ENCODE measurements around the gene DNAH14. TPM values are rescaled to one million over a fixed set of nuclear protein-coding genes. Genes with fewer than 3 reads are reported as not detected.

Gene DNAH14
- total and polyA plus RNA-seq, 9 of the 15 experiments (the other 6 are each of a cell fraction or from before 2014, with no cell fraction given), result 58.4 to 142 (median 98.4) TPM

DNA sequence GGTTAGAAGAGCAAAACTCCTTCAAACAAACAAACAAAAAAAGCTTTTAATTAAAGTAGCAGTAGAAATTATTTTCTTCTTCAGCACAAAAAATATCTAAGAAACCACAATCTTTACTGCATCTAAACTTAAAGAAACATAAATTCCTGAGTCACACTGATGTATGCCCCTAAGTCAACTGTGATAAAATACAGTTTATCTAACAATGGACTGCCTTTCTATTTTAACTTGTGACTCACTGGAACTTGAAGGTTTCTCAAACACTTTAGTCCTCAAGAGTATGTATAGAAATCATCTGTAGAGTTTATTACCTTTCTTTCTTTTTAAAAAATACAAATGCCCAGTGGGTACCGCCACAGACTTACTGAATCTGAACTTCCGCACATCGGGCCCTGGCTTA is 412.2 kb downstream of the DNAH14 start:
- WGBS (ENCODE audit: insufficient coverage, low coverage, missing lambda C conversion rate), result 17% methylated on average over 3 of the region's 3 CpGs
- BruUV-seq (replicated peaks), result no TSS peak
- Histone ChIP-seq H3K4me2 (ENCODE audit: insufficient read depth, low read length) (no peak overlapping the region), H3K27ac (ENCODE audit: extremely low read depth, low read depth, low read length) (no peak overlapping the region), H3K4me1 (replicated peaks in 1 of 2; ENCODE audit: control insufficient read depth in 2 of 2, insufficient read depth in 2 of 2, low read length in 2 of 2) (no peaks in the 10 kb centered on the region), H3K36me3 (ENCODE audit: control insufficient read depth, insufficient read depth, low read length) (no peaks in the 10 kb centered on the region), H2AFZ (ENCODE audit: low read depth, low read length) (no peak overlapping the region), H4K20me1 (replicated peaks; ENCODE audit: control insufficient read depth, insufficient read depth, low read length) (no peaks in the 10 kb centered on the region), H3K79me2 (ENCODE audit: control insufficient read depth, insufficient read depth, low read length) (no peaks in the 10 kb centered on the region), H3K9me1 (ENCODE audit: control insufficient read depth, insufficient read depth, low read length) (no peaks in the 10 kb centered on the region), H3K9me3 (replicated peaks; ENCODE audit: control insufficient read depth, insufficient read depth, low read depth, low read length) (no peaks in the 10 kb centered on the region), H3K9ac (ENCODE audit: insufficient read depth in 1 of 2, low read depth in 2 of 2, low read length in 2 of 2) (no peak overlapping the region), H3K27me3 (ENCODE audit: control insufficient read depth in 2 of 2, insufficient read depth in 2 of 2, low read length in 2 of 2) (peaks cover 4% of the 10 kb centered on the region in 2 experiments; a peak in 2 of 5 replicates), H3K4me3 (no peak overlapping the region)
- FAIRE-seq, result no peak
- intact Hi-C loops (cut with micrococcal nuclease) (no loop called here), in situ Hi-C loops (cut with MboI) (no loop called here)
- DNase-seq (ENCODE audit: extremely low read depth in 1 of 4, low spot score in 3 of 4), result no peak
- ATAC-seq, result no peak
- CTCF ChIA-PET (ENCODE audit: low intra/inter-chr PET ratio), result no interaction called here
- POLR2A ChIA-PET, result no interaction called here
- TF ChIP-seq PTTG1 (tag; IDR thresholded peaks at IDR 0.05; ENCODE audit: low read depth) (no peak), RBM22 (IDR thresholded peaks at IDR 0.05; ENCODE audit: low read depth, low read length, poor library complexity, severe bottlenecking) (no peak), GABPA (tag; conservative IDR thresholded peaks at IDR 0.05; ENCODE audit: low read depth) (no peak), HNRNPUL1 (IDR thresholded peaks at IDR 0.05; ENCODE audit: low read length) (no peak), HSF4 (CRISPR knock-in tag; IDR thresholded peaks at IDR 0.05; ENCODE audit: borderline replicate concordance) (no peak), ESRRB (CRISPR knock-in tag; IDR thresholded peaks at IDR 0.05; ENCODE audit: borderline replicate concordance) (no peak), DNMT1 (IDR thresholded peaks at IDR 0.05) (no peak), MCM3 (IDR thresholded peaks at IDR 0.05) (no peak), ETV6 (IDR thresholded peaks at IDR 0.05; ENCODE audit: borderline replicate concordance in 1 of 2, low read depth in 2 of 2, low read length in 1 of 2) (no peak), ETV6 (CRISPR knock-in tag; IDR thresholded peaks at IDR 0.05; ENCODE audit: borderline replicate concordance) (no peak), ARID2 (IDR thresholded peaks at IDR 0.05) (no peak), MEIS2 (IDR thresholded peaks at IDR 0.05; ENCODE audit: partially characterized antibody) (no peak), EHMT2 (IDR thresholded peaks at IDR 0.05) (no peak)
- TF ChIP-seq, protein P1, sequence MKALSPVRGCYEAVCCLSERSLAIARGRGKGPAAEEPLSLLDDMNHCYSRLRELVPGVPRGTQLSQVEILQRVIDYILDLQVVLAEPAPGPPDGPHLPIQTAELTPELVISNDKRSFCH (CRISPR knock-in tag; IDR thresholded peaks at IDR 0.05), result no peak
- TF ChIP-seq, protein P1 (tag; IDR thresholded peaks at IDR 0.05), result no peak
- TF ChIP-seq, protein P2, sequence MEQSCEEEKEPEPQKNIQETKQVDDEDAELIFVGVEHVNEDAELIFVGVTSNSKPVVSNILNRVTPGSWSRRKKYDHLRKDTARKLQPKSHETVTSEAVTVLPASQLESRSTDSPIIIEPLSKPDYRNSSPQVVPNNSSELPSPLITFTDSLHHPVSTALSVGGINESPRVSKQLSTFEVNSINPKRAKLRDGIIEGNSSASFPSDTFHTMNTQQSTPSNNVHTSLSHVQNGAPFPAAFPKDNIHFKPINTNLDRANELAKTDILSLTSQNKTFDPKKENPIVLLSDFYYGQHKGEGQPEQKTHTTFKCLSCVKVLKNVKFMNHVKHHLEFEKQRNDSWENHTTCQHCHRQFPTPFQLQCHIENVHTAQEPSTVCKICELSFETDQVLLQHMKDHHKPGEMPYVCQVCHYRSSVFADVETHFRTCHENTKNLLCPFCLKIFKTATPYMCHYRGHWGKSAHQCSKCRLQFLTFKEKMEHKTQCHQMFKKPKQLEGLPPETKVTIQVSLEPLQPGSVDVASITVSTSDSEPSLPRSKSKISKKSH (CRISPR knock-in tag; IDR thresholded peaks at IDR 0.05), result no peak
- TF ChIP-seq, protein P3, sequence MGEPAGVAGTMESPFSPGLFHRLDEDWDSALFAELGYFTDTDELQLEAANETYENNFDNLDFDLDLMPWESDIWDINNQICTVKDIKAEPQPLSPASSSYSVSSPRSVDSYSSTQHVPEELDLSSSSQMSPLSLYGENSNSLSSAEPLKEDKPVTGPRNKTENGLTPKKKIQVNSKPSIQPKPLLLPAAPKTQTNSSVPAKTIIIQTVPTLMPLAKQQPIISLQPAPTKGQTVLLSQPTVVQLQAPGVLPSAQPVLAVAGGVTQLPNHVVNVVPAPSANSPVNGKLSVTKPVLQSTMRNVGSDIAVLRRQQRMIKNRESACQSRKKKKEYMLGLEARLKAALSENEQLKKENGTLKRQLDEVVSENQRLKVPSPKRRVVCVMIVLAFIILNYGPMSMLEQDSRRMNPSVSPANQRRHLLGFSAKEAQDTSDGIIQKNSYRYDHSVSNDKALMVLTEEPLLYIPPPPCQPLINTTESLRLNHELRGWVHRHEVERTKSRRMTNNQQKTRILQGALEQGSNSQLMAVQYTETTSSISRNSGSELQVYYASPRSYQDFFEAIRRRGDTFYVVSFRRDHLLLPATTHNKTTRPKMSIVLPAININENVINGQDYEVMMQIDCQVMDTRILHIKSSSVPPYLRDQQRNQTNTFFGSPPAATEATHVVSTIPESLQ (CRISPR knock-in tag; IDR thresholded peaks at IDR 0.05), result no peak
- TF ChIP-seq, protein P4, sequence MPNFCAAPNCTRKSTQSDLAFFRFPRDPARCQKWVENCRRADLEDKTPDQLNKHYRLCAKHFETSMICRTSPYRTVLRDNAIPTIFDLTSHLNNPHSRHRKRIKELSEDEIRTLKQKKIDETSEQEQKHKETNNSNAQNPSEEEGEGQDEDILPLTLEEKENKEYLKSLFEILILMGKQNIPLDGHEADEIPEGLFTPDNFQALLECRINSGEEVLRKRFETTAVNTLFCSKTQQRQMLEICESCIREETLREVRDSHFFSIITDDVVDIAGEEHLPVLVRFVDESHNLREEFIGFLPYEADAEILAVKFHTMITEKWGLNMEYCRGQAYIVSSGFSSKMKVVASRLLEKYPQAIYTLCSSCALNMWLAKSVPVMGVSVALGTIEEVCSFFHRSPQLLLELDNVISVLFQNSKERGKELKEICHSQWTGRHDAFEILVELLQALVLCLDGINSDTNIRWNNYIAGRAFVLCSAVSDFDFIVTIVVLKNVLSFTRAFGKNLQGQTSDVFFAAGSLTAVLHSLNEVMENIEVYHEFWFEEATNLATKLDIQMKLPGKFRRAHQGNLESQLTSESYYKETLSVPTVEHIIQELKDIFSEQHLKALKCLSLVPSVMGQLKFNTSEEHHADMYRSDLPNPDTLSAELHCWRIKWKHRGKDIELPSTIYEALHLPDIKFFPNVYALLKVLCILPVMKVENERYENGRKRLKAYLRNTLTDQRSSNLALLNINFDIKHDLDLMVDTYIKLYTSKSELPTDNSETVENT (CRISPR knock-in tag; IDR thresholded peaks at IDR 0.05), result no peak

All from K562 (cell line).